ENCODE measurements around the gene MT1X. TPM values are rescaled to one million over a fixed set of nuclear protein-coding genes. Genes with fewer than 3 reads are reported as not detected.
A peak's percentile ranks its signal among the peaks of the same experiment; 100 is the strongest.

The MT1X gene
- total and polyA plus RNA-seq, 4 experiments from 2014 or later = 21.0 to 146 (median 49.9) TPM

DNA sequence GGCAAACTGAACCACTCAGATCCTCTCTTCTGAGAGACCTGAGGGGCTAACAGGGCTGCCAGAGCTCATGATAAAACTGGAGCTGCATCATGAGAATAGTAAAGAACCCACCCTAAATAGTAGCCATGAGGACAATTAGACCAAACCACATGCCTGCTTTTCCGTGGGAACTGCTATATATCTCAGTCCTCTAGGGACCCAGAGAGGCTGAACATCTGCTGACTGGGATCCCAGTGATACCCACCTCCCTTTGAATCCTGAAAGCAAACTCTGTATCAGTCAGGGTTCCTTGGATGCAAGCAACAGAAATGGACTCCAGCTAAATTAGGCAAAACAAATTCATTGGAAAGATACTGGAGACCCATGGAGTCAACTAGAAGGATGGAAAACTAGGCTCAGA, 6.5 kb downstream of the MT1X start:
- intact Hi-C loops (cut with micrococcal nuclease) = no loop called here
- H3K27me3 Mint-ChIP-seq = no peaks in the 10 kb centered on the region
- ChIA-PET POLR2A (ENCODE audit: partially characterized antibody) (no interaction called here), CTCF (ENCODE audit: partially characterized antibody) (interaction anchor here (1.2 kb wide), 1 partner anchor 13 kb away, joined by 9 read pairs; no protein-coding TSS in a partner anchor)
- peaks cover 2% of the 10 kb centered on the region for H3K4me1 ChIP-seq (ENCODE audit: insufficient read depth, low read length)
- DNase-seq = no peak
- no peak overlapping the region for H3K4me3 ChIP-seq (ENCODE audit: low read length in 2 of 2)
- peaks cover 2 to 14% of the 10 kb centered on the region in 2 donors for H3K36me3 Mint-ChIP-seq
- H3K4me3 Mint-ChIP-seq = peak overlapping the region in 1 of 8 donors; percentile 43
- H3K4me1 Mint-ChIP-seq = peaks cover 2 to 7% (median 4%) of the 10 kb centered on the region in 4 donors
- H3K36me3 ChIP-seq (ENCODE audit: insufficient read depth, low read length) = no peaks in the 10 kb centered on the region
- no peaks in the 10 kb centered on the region for H3K27me3 ChIP-seq (ENCODE audit: insufficient read depth, low read length)
- peaks cover 0 to 4% (median 1%) of the 10 kb centered on the region in 8 donors for H3K9me3 Mint-ChIP-seq
- no peak overlapping the region for H3K27ac Mint-ChIP-seq
- H3K27ac ChIP-seq (ENCODE audit: low read depth, low read length) = no peak overlapping the region
- no peaks in the 10 kb centered on the region for H3K9me3 ChIP-seq (ENCODE audit: control insufficient read depth in 1 of 2, low read length in 2 of 2)

DNA sequence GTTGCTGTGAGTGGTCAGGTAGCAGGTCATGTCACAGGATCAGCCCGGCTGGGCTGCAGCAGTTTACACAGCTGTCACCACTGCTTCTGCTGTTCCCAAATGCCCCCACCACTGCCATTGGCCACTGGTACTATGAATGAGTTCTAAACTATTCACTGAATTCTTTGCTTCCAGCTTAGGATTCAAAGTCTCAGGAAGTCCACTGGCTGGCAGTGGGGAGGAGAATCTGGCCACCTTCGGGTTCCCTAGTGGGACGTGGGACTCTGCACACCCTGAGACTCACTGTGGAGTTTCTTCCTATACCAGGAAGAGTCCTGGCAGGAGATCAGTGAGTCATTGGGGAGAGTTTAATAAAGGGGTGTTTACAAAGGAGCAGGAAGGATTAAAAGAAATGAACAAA, 6.9 kb downstream of the MT1X start:
- Mint-ChIP-seq H3K27ac (no peak overlapping the region), H3K4me3 (no peak overlapping the region), H3K36me3 (peaks cover 2 to 13% of the 10 kb centered on the region in 2 donors), H3K4me1 (peaks cover 0 to 3% (median under 1%) of the 10 kb centered on the region in 4 donors), H3K9me3 (peaks cover 0 to 4% (median 1%) of the 10 kb centered on the region in 8 donors), H3K27me3 (no peaks in the 10 kb centered on the region)
- H3K27ac ChIP-seq (ENCODE audit: low read depth, low read length) = no peak overlapping the region
- POLR2A ChIA-PET (ENCODE audit: partially characterized antibody) = no interaction called here
- intact Hi-C loops (cut with micrococcal nuclease) = no loop called here
- no peaks in the 10 kb centered on the region for H3K27me3 ChIP-seq (ENCODE audit: insufficient read depth, low read length)
- DNase-seq = no peak
- no peaks in the 10 kb centered on the region for H3K9me3 ChIP-seq (ENCODE audit: control insufficient read depth in 1 of 2, low read length in 2 of 2)
- no peak overlapping the region for H3K4me3 ChIP-seq (ENCODE audit: low read length in 2 of 2)
- CTCF ChIA-PET (ENCODE audit: partially characterized antibody) = interaction anchor here (1.2 kb wide), 1 partner anchor 12 kb away, joined by 9 read pairs; no protein-coding TSS in a partner anchor
- no peaks in the 10 kb centered on the region for H3K4me1 ChIP-seq (ENCODE audit: insufficient read depth, low read length)
- no peaks in the 10 kb centered on the region for H3K36me3 ChIP-seq (ENCODE audit: insufficient read depth, low read length)

DNA sequence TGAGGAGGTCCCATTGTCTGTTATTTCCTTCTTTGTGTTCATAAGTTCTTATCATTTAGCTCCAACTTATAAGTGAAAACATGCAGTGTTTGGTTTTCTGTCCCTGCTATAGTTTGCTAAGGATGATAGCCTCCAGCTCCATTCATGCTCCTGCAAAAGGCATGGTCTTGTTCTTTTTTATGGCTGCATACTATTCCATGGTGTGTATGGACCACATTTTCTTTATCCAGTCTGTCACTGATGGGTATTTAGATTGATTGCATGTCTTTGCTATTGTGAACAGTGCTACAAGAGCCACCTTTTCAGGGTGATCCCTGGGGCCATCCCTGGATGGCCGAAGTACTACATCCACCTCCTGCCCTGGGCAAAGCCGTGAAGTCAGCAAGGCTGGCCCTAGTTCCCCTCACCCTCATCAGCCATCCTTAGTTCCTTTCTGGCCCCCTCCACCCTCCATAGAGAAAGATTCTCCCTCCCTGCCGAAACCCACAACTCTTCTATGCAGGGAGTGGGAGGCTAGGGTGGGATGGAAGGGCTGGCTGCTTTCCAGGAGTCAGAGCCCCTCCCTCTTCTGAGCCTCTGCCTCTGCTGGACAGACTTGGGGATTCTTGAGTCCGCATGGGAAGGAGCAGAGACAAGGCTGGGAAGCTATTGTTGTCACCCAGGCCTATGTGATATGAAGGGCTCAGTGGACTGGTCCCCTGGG, 8.3 kb downstream of the MT1X start:
- no peak overlapping the region for H3K4me3 ChIP-seq (ENCODE audit: low read length in 2 of 2)
- Mint-ChIP-seq H3K4me3 (no peak overlapping the region), H3K36me3 (peaks cover 2 to 9% of the 10 kb centered on the region in 2 donors), H3K4me1 (no peaks in the 10 kb centered on the region), H3K27me3 (no peaks in the 10 kb centered on the region), H3K9me3 (peaks cover 0 to 4% (median 1%) of the 10 kb centered on the region in 8 donors), H3K27ac (no peak overlapping the region)
- ChIA-PET CTCF (ENCODE audit: partially characterized antibody) (no interaction called here), POLR2A (ENCODE audit: partially characterized antibody) (no interaction called here)
- H3K27me3 ChIP-seq (ENCODE audit: insufficient read depth, low read length) = no peaks in the 10 kb centered on the region
- no peak for DNase-seq
- no peaks in the 10 kb centered on the region for H3K4me1 ChIP-seq (ENCODE audit: insufficient read depth, low read length)
- H3K9me3 ChIP-seq (ENCODE audit: control insufficient read depth in 1 of 2, low read length in 2 of 2) = no peaks in the 10 kb centered on the region
- H3K27ac ChIP-seq (ENCODE audit: low read depth, low read length) = no peak overlapping the region
- intact Hi-C loops (cut with micrococcal nuclease) = no loop called here
- H3K36me3 ChIP-seq (ENCODE audit: insufficient read depth, low read length) = no peaks in the 10 kb centered on the region

DNA sequence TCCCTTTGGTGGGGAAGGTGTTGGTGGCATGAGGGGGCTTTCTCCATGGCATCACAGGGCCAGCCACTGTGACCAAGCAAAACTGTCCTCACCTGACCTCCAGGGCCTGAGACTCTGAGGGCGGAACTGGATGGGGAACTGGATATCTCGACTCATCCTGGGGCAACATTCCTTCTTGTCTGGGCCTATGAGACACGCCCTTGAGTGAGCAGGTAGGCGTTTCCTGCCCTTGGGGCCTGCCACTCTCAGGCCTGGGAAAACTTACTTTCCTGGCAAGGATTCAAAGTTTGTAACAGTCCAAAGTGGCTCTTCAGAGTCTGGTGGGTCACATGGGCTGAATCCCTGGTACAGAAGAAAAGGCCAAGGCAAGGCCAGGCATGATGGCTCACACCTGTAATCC, 9.6 kb downstream of the MT1X start:
- Histone ChIP-seq H3K27me3 (ENCODE audit: insufficient read depth, low read length) (no peaks in the 10 kb centered on the region), H3K36me3 (ENCODE audit: insufficient read depth, low read length) (no peaks in the 10 kb centered on the region), H3K4me3 (ENCODE audit: low read length in 2 of 2) (no peak overlapping the region), H3K9me3 (ENCODE audit: control insufficient read depth in 1 of 2, low read length in 2 of 2) (no peaks in the 10 kb centered on the region), H3K4me1 (ENCODE audit: insufficient read depth, low read length) (no peaks in the 10 kb centered on the region), H3K27ac (ENCODE audit: low read depth, low read length) (no peak overlapping the region)
- H3K27ac Mint-ChIP-seq = no peak overlapping the region
- CTCF ChIA-PET (ENCODE audit: partially characterized antibody) = interaction anchor here (1.6 kb wide), 1 partner anchor 10 kb away, joined by 5 read pairs; no protein-coding TSS in a partner anchor
- no peaks in the 10 kb centered on the region for H3K4me1 Mint-ChIP-seq
- H3K27me3 Mint-ChIP-seq = no peaks in the 10 kb centered on the region
- intact Hi-C loops (cut with micrococcal nuclease) = no loop called here
- peaks cover 0 to 2% (median 0%) of the 10 kb centered on the region in 8 donors for H3K9me3 Mint-ChIP-seq
- H3K36me3 Mint-ChIP-seq = peaks cover 0 to under 1% of the 10 kb centered on the region in 2 donors
- no peak overlapping the region for H3K4me3 Mint-ChIP-seq
- no peak for DNase-seq
- POLR2A ChIA-PET (ENCODE audit: partially characterized antibody) = no interaction called here

DNA sequence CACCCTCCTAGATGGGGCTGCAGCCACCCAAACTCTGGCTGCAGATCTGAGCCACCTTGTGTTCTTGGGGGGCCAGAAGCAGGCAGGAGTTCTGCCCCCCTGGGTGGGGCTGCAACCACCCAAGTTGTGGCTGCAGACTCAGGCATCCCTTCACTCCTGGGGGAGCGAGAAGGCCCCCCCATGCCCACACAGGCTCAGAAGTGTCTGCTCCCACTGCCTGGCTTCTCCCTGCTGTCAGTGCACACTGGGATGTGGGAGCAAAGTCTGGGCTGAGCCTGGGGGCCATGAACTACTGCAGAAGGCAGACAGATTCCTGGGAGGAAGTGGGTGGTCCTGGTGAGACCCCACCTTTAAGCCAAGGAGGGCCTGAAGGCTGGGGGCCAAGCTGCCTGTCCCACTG, 13.0 kb downstream of the MT1X start:
- Mint-ChIP-seq H3K36me3 (no peaks in the 10 kb centered on the region), H3K27me3 (no peaks in the 10 kb centered on the region), H3K4me1 (no peaks in the 10 kb centered on the region), H3K4me3 (no peak overlapping the region), H3K27ac (no peak overlapping the region), H3K9me3 (peaks cover 0 to 7% (median 2%) of the 10 kb centered on the region in 8 donors)
- no peak for DNase-seq
- Histone ChIP-seq H3K27ac (ENCODE audit: low read depth, low read length) (no peak overlapping the region), H3K4me1 (ENCODE audit: insufficient read depth, low read length) (no peaks in the 10 kb centered on the region), H3K27me3 (ENCODE audit: insufficient read depth, low read length) (no peaks in the 10 kb centered on the region), H3K36me3 (ENCODE audit: insufficient read depth, low read length) (no peaks in the 10 kb centered on the region), H3K9me3 (ENCODE audit: control insufficient read depth in 1 of 2, low read length in 2 of 2) (no peaks in the 10 kb centered on the region), H3K4me3 (ENCODE audit: low read length in 2 of 2) (no peak overlapping the region)
- ChIA-PET CTCF (ENCODE audit: partially characterized antibody) (interaction anchor here (0.9 to 2.0 kb wide), 3 partner anchors 118 to 132 kb away, joined by 3 to 6 read pairs (median 4); no protein-coding TSS in a partner anchor), POLR2A (ENCODE audit: partially characterized antibody) (interaction anchor here (1.0 kb wide), 1 partner anchor 13 kb away, joined by 4 read pairs; no protein-coding TSS in a partner anchor)
- intact Hi-C loops (cut with micrococcal nuclease) = no loop called here

DNA sequence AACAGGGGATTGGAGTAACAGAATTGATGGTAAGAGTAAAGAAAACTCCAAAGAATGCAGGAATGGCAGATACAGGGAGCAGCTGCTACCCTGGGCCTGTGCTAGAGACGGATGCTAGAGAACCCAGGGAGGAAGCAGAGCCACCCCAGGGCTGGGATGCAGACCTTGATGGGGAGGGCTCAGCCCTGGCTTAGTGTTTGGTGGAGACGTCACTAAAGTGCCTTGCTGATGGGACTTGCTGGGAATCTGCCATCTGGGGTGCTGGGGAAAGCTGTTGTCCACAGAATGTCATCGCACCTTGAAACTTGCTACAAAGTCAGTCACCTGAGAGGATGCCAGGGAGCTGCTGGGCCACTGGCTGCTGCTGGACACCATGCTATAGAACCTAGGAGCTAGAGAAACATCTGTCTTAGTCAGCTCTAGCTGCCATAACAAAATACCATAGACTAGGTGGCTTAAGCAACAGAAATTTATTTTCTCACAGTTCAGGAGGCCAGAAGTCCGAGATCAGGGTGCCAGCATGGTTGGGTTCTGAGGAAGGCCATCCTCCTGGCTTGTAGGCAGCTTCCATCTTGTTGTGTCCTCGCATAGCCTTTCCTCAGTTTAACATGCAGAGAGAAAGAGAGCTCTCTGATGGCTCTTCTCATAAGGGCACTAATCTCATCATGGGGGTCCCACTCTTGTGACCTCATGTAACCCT, 15.3 kb downstream of the MT1X start:
- ChIA-PET POLR2A (ENCODE audit: partially characterized antibody) (no interaction called here), CTCF (ENCODE audit: partially characterized antibody) (interaction anchor here (0.7 to 2.0 kb wide), 3 partner anchors 54 to 121 kb away, joined by 3 to 10 read pairs (median 6); no protein-coding TSS in a partner anchor)
- intact Hi-C loops (cut with micrococcal nuclease) = no loop called here
- Histone ChIP-seq H3K9me3 (ENCODE audit: control insufficient read depth in 1 of 2, low read length in 2 of 2) (no peaks in the 10 kb centered on the region), H3K4me1 (ENCODE audit: insufficient read depth, low read length) (peaks cover 7% of the 10 kb centered on the region), H3K27me3 (ENCODE audit: insufficient read depth, low read length) (no peaks in the 10 kb centered on the region), H3K4me3 (ENCODE audit: low read length in 2 of 2) (no peak overlapping the region), H3K27ac (ENCODE audit: low read depth, low read length) (no peak overlapping the region), H3K36me3 (ENCODE audit: insufficient read depth, low read length) (no peaks in the 10 kb centered on the region)
- Mint-ChIP-seq H3K27me3 (no peaks in the 10 kb centered on the region), H3K4me1 (peaks cover 7 to 8% (median 8%) of the 10 kb centered on the region in 4 donors), H3K36me3 (no peaks in the 10 kb centered on the region), H3K4me3 (peak overlapping the region in 1 of 8 donors; percentile 18), H3K27ac (peak overlapping the region in 1 of 7 donors; percentile 57), H3K9me3 (peaks cover 0 to 7% (median 2%) of the 10 kb centered on the region in 8 donors)
- DNase-seq = no peak

DNA sequence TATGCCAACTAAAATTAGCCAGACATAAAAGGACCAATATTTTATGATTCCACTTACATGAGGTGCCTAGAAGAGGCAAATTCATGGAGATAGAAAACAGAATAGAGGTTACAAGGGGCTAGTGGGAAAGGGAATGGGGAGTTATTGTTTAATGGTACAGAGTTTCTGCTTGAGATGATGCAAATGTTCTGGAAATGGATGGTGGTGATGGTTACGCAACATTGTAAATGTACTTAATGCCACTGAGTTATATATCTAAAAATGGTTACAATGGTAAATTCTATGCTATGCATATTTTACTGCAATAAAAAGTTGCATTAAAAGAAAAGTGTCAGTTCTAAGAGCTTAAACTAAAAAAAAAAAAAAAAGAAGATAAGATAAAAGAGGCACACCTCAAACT, 17.9 kb downstream of the MT1X start:
- Mint-ChIP-seq H3K9me3 (peaks cover 0 to 7% (median 2%) of the 10 kb centered on the region in 8 donors), H3K4me3 (no peak overlapping the region), H3K27ac (peak overlapping the region in 3 of 7 donors; percentile 6 to 66 (median 66)), H3K4me1 (peaks cover 7 to 8% (median 8%) of the 10 kb centered on the region in 4 donors), H3K27me3 (no peaks in the 10 kb centered on the region), H3K36me3 (no peaks in the 10 kb centered on the region)
- Histone ChIP-seq H3K9me3 (ENCODE audit: control insufficient read depth in 1 of 2, low read length in 2 of 2) (no peaks in the 10 kb centered on the region), H3K36me3 (ENCODE audit: insufficient read depth, low read length) (no peaks in the 10 kb centered on the region), H3K27me3 (ENCODE audit: insufficient read depth, low read length) (no peaks in the 10 kb centered on the region), H3K4me3 (ENCODE audit: low read length in 2 of 2) (no peak overlapping the region), H3K27ac (ENCODE audit: low read depth, low read length) (no peak overlapping the region), H3K4me1 (ENCODE audit: insufficient read depth, low read length) (peaks cover 7% of the 10 kb centered on the region)
- CTCF ChIA-PET (ENCODE audit: partially characterized antibody) = interaction anchor here (0.7 to 4.4 kb wide), 10 partner anchors 10 to 186 kb away, joined by 3 to 150 read pairs (median 26); partner anchors contain the start of gene MT2A
- POLR2A ChIA-PET (ENCODE audit: partially characterized antibody) = interaction anchor here (2.6 to 2.9 kb wide), 2 partner anchors 18 to 92 kb away, joined by 16 to 22 read pairs; partner anchors contain the start of genes MT1X and MT2A
- intact Hi-C loops (cut with micrococcal nuclease) = no loop called here
- no peak for DNase-seq

All from CD4-positive, alpha-beta memory T cell (primary cell).